SHP77 (cell line): ENCODE results near the gene PTPRH.

ENCODE experiments used
- DNase-seq, 2 experiments: peaks; one replicate each; lab custom pipeline; 2025; lab: John Stamatoyannopoulos, UW

PTPRH gene

GRCh38 chr19:55208880-55209692 is at the start of gene PTPRH:
TSS of gene PTPRH (minus strand) at chr19:55209501. CDS start at chr19:55209433, 68 bp downstream.
- DNase-seq: no peak

- DNase-seq: no peak
These were observed 49.2 kb upstream of the PTPRH start for GRCh38 chr19:55258476-55258827.

- no peak for DNase-seq
These were observed 48.4 kb upstream of the PTPRH start for GRCh38 chr19:55257461-55258420.

GRCh38 chr19:55256562-55257460 is 47.5 kb upstream of the PTPRH start:
- no peak for DNase-seq

- no peak for DNase-seq
These were observed 46.5 kb upstream of the PTPRH start for GRCh38 chr19:55255618-55256423.

- no peak for DNase-seq
These were observed 45.3 kb upstream of the PTPRH start for GRCh38 chr19:55254625-55254977.

- DNase-seq: peak; percentile 51 to 66
These were observed 44.7 kb upstream of the PTPRH start for GRCh38 chr19:55253842-55254624.

- no peak for DNase-seq
These were observed 43.7 kb upstream of the PTPRH start for GRCh38 chr19:55252760-55253663.

- DNase-seq: no peak
These were observed 42.2 kb upstream of the PTPRH start for GRCh38 chr19:55251341-55252081.

- no peak for DNase-seq
These were observed 41.1 kb upstream of the PTPRH start for GRCh38 chr19:55250262-55251036.

GRCh38 chr19:55249841-55250240 is 40.5 kb upstream of the PTPRH start:
- DNase-seq: no peak

- no peak for DNase-seq
These were observed 39.4 kb upstream of the PTPRH start for GRCh38 chr19:55248704-55249103.

- no peak for DNase-seq
These were observed 38.9 kb upstream of the PTPRH start for GRCh38 chr19:55248166-55248675.

GRCh38 chr19:55247621-55248099 is 38.4 kb upstream of the PTPRH start:
- DNase-seq: no peak

- DNase-seq: no peak
These were observed 37.5 kb upstream of the PTPRH start for GRCh38 chr19:55246462-55247451.
